HG02610 (cell line): ENCODE measurements around the gene DQX1.

ENCODE experiments used
- ATAC-seq: cut with Tn5 transposase; IDR thresholded peaks from one replicate; pipeline ENCODE4 v1.9.1; 2021; ENCODE audit warnings: mild to moderate bottlenecking, moderate library complexity; ENCODE audit not compliant: unreplicated experiment

DQX1 gene

DNA sequence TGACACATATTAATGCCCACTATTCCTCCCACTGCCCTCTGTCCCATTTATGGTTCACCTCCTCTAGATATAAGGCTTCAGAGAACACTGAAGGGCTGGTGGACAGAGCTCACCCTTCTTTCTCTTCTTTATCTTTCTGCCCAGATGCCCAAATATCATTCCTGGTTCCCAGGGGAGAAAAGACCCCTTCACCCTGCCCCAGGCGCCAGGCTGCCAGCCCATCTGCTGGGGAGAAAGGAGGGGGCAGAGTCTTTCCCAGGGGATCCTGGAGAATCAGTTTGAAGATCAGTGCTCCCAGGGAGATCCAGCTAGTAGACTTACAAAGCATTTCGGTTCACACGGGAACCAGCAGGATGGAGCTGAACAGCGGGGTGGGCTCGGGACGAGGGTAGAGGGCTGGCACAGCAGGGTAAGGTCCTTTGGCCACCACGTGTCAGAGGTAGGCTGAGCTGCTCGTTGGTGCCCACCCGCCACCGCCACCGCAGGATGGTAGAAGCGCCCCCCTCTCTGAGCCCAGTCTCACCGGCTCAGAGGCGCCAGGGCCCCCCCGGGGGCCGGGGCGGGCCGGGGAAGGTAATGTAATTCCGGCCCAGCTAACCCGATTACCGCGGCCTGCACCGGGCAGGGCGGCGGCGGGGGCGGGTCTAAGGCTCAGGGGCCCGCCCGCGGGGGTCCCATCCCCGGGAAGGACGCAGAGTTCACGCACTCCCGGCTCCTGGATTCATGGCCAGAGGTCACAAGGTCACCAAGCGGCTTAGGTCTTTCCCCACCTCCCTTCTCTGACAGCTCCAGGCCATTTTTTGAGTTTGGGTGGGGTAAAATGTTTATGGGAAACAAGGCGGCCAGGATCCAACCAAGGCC is 13.1 kb downstream of the DQX1 start:
- no peak for ATAC-seq

DNA sequence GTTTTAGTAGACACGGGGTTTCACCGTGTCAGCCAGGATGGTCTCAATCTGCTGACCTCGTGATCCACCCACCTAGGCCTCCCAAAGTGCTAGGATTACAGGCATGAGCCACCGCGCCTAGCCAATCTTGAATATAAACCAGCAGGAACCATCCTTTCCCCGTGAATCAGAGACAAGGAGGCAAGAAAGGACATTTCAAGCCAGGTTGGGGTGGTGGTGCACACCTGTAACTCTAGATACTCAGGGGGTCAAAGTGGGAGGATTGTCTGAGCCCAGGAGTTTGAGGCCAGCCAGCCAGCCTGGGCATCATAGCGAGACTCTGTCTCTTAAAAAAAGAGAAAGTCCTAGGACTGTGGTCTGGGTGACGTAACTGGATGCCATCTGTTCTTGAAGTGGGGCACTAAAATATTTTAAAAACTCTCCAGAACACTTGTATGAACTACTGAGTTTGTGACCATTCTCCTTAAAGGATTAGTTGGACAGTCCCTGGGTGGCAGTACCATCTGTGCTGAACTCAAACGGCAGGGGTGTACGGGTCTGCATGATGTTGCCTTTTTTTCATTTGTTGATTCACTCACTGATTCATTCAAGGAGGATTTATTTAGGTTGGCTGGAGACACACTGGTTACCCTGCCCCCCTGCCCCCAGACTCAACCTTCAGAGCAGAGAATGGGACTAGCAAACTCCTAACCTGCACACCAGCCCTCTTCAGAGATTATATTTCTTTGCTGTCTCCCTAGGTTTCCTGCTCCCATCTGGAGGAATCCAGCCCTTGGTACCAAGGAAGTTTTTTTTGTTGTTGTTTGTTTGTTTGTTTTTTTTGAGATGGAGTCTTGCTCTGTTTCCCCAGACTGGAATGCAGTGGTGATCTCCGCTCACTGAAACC is 14.7 kb downstream of the DQX1 start:
- ATAC-seq: no peak

DNA sequence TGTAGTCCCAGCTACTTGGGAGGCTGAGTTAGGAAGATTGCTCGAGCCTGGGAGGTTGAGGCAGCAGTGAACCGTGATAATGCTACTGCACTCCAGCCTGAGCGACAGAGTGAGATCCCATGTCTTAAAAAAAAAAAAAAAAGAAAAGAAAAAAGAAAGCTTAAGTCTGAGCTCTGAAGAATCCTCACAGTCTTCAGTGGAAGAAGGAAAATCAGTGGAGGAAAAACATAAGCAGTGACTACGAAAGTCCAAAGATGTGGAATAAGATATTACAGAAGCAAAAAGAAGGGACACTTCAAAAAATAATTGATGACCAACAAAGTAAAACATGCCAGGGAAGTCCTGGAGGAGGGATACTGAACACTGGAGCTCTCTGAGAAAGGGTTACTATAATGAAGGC is 15.8 kb downstream of the DQX1 start:
- no peak for ATAC-seq

DNA sequence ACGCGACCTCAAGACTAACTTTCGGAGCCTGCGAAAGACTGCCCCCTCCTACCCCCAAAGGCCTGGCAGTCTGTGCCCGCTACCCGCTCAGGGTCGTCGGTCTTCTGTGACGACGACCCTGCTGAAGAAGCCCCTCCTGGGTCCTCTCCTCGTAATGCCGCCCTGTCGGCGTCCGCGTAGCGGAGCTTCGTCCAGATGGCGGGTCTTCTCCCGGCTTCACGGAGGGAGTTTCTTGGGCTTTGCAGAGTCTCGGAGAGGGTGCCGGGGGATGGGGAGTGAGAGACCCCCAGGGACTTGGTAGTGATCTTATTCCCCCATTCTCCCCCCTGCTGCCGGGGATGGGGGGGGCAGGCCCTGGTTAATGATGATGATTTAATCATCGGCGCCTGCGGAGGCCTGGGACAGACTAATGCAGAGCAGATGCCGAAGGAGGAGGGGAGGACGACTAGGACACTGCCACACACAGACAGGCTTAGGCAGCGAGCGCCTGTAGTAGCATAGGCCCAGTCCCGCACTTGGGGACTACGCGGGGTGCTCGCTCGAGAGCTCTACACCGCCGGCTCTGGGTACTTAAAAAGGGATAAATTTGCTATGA is 18.0 kb downstream of the DQX1 start:
- ATAC-seq: peak; percentile 3

DNA sequence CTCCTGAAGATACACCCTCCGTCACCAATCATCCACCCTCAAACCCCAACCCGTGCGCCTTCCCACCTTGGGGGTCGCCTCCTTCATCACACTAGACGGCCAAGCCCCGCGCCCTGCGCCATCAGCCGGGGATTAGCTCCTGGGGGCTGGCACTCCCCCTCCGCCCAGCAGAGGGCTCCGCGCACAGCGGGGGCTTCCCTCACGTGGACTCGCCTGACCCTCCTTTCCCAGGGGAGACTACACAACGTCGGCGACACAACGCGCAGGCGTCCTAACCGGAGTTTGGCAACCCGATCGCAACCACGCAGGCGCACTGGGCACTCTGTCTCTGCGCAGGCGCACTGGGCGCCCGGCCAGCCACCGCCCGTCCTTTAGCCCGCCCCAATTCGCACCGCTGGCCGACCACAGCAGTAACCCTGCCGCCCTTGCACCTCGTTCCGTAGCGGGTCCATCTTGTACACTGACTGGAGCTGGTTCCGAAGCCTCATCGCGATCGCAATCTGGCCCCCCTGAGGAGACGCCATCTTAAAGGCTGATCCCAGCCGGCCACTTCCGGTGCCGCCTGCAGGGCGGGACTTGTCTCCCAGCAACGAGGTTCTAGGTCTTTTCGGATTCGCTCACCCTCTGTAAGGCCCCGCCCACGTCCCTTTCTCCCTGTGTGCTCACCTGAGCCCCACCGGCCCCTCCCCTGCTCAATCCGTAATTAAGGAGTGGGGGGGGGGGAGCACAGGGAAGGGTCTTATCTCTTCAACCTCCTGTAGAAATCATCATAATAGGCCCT is 18.7 kb downstream of the DQX1 start, which contains the start of gene PCGF1:
TSS of gene PCGF1 (minus strand) at position 551 of the 781 bp plus-strand sequence. CDS start at position 524, 27 bp downstream.
- peak; percentile 88 for ATAC-seq

DNA sequence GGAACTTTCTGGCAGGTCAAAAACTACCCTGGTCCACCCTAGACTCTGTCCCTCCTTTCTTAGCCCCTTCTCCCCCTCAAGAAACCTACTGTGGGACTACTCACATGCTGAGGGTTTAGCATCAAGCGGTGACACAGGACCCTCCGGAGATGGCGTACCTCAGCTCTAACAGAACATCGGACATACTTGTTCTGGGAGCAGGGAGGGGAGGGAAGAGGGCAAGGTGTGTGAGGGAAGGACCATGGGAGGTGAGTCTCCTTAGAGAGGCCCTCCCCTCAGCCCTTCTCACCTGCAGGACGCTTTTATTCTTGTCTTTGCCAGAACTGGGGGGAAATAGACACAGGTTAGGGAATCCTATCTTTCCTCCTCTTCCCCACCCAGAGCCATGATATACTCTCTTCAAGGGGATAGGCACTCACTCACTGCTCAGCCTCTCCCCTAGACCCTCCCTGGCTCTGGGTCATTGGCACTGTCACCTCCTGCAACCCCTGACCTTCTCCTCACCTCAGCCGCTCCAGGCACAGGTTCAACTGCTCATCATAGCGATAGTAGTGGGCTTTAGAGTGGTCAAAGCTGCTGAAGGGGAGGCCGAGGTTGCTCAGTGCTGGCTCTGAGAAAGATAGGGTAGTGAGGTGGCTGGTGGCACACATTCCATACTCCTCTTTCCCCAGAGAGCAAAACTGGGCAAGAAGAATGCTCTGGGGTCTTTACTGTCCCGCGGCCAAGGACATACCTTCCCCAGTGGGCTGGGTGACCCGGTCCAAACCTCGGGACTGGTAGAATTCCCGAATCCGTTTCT is 20.4 kb downstream of the DQX1 start:
- ATAC-seq: no peak

DNA sequence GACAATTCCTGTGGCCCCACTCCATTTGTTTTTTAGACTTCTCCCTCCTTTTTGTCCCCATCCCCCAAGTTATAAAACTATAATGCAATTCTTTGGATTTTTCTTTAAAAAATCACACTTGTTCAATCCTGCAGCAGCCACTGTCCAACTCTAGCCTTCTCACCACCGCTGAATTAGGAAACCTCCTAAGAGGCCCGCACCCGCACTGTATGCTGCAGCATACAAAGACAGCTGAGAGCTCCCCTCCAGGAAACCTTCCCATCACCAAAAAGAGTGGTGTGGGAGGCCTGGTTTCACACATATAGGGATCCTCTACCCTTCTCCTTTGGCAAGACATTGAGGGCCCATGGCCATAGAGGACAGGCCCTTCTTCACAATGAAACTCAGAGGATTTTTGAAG is 21.4 kb downstream of the DQX1 start:
- no peak for ATAC-seq

DNA sequence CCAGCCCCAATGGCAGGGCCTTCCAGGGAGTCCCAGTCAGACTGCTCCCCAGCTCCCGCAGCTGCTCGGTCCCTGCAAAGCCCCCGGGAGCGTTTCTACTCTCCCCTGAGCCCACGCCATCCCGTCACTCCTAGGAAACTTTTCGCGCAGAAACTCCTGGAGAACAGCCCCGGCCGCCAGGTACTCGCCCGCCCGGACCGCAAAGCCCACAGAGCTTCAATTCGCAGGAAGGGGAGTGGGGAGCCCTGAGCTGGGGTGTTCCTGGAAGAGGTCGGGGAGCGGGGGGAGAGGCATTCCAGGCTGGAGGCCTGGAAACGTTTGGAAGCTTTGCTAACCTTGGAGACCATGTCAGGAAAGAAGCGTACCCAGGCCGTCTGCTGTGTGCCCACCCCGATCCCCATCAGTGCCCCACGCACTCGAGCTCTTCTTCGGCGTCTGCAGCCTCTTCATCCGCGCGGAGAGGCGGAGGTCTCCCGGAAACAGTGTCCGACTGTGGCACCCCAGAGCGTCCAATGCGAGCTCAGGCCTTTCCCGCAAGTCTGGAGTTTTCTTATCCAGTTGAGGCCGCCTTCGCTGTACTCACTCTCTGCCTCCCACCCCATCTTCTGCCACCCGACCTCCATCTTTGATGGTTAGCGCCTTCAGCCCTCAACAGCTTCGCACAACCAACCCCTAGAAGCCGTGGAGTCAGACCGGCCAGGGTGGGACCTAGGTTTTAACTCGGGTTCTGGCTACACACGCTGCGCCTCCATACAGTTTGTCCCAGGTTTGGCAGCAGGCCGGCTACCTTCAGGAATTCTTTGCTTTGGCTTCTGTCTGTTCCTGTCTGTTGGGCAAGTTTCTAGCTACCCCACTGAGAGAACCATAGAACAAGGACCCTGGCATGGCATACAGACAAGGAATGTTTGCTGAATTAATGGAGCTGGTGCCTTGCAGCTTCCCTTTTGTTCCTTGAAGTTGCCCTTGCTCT is 22.2 kb downstream of the DQX1 start:
- ATAC-seq: no peak

DNA sequence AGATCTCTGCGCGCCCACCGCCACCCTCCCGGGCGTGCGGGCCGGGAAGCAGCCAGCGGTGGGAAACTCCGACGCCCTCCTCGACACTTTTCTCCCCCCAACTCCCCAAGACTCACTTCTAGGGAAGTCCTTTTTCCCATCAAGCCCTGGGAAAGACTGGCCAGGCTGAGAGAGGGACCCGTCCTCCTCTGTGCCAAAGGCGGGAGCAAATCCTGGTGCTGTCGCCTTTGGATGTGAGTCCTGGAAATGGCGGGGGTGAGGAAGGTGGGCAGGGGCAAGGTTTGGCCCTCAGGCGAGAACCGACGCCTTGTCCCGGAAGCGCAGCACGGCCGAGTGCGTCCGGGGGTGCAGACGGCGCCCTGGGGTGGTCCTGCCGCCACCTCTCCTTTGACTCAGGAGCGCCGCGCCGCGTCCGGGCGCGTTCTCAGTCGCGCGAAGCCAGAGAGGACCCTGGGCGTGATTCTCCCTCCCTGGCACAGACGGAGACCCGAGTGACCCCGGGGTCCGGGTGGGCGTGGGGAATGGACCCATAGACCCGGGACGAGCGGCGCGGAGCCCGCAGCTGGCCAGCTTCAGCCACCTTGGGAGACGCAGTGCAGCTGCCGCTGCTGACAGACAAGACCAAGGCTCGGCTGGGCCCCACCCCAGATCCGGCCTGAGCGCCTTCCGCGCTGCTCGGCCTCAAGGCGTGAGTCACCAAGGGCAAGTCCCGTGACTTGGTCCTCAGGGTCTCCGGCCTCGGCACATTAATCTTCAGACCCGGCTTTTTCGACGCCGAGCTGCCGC is 23.1 kb downstream of the DQX1 start:
- peak; percentile 40 for ATAC-seq

DNA sequence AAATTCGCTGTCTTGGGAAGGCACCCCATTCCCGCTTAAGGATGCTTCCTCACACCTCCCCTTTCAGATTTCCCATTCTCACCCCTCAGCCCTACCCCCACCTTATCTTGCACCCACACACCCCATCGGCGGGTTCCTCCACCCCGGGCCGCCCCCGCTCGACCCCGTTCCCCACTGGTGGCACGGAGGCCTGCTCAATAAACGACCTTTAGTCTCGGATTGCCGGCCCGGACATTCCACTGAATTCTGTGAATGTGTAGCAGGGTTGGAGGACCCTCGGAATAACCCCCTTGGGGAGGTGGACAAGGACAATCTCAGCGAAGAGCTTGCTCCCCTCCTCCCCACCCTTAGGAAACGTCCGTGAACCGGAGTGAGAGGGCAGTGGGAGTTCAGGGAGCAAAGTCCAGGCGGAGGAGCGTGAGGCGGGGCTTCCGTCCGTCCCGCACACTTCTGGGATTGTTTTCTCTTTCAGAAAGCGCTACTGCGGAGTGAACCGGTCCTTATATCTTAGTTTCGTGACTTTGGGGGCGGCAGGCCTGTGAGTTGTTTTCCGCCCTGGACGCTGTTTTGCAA is 23.8 kb downstream of the DQX1 start:
- no peak for ATAC-seq

DNA sequence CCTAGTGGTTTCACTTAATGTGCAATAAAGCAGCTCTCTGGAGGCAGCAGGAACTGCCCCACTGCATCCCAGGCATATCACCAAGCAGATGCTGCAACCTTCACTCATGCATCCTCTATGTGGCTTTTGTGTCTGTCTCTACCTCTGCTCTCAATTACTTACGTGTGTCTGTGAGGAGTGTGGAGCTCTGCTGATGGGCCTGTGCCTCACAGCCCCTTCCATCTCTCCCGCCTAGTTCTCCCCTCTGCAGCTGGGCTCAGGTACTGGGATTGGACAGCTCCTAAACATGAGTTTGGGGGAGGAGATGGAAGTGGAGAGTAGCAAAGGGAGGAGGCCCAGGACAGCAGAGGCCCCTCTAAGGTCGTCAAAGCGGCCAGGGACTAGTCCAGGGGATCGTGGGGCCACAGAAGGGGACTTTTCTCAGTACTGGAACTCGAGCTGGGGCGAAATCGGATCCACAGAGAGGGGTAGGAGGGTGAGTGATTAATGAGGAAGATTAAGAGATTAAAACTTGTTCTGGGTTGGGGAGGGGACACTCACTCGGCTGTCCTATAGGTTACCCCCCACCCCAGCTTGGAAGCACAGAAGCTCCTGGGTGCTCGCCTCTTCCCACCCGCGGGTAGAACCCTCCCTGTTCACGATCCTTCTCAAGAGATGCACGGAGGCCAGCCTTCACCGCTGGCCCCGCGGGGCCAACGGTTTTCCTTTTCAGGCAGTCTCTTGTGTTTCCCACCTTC is 24.5 kb downstream of the DQX1 start:
- no peak for ATAC-seq

DNA sequence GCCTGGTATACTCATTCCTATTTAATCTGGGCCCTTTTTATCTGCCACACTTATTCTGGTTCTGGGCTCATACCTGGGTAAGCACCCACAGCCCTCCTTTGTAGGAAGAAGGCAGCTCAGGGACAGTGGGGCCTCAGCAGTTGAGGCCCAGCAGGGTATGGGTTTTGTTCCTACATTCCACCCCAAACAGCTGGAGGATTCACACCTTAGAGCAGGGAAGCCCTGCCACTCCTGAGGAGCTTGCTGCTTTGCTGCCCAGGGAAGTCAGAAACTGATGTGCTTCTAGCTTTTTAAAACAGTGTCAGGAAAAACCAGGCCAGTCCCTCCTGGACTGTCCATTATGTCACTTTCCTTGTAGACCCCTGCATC is 25.5 kb downstream of the DQX1 start:
- no peak for ATAC-seq

DNA sequence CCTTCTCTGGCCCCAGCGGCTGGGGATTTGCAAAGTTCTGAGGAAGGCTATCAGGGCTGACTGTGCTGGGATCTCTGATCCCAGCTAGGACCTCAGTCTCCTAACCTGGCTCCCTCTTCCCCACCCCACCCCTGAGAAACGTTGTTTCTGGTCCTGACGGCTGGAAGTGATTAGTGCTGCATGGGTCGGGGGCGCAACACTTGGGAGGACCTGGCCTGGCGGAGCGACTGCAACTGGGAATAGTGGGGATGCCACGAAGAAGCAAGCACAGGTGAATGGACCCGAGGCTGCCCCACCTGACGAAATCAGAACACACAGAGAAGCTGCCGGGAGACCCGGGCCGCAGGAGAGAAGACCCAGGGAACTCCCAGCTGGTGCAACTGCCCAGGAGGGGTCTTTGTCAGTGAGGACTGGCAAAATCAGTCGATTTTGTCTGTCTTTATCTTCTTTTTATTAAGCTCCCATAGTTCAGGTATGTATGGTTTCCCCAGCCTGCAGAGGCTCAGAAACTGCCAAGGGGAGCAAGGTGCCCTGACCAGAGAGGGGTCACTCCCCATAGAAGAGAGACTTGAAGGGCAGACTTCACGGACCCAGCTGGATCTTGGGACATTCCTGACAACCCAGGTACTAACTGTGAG is 26.0 kb downstream of the DQX1 start:
- ATAC-seq: no peak

DNA sequence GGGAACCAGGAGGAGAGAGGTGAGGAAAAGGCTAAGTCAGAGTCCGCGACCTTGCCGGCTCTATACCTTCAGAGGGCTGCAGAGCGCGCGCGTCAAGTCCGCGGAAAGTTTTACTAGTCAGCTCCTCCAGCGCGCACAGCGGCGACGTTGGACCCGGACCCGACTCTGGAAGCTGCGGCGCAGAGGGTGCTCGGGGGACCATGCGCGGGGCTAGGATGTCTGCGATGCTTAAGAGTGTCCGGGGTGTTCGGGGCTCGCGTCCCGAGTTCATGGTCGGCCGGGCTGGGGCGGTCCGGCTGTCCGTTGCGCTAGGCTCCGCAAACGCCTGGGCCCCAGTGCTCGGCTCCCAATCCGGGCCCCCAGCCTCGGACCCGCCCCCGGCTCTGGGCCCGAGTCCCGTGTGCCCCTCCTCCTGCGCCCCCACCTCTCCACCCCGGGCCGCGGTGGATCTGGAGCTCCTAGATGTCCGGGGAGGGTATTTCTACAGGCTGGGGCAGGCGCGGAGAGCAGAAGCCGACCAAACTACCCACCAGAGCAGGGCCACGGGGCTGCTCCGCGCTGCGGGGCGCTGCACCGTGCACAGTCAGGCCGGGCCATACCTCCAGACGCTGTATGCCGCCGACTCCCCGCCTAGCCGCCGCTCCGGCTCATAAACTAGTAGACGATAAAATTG is 26.6 kb downstream of the DQX1 start, which contains the start of gene LBX2:
TSS of gene LBX2 (minus strand) at position 337 of the 673 bp plus-strand sequence. CDS start at position 271, 66 bp downstream.
- no peak for ATAC-seq

DNA sequence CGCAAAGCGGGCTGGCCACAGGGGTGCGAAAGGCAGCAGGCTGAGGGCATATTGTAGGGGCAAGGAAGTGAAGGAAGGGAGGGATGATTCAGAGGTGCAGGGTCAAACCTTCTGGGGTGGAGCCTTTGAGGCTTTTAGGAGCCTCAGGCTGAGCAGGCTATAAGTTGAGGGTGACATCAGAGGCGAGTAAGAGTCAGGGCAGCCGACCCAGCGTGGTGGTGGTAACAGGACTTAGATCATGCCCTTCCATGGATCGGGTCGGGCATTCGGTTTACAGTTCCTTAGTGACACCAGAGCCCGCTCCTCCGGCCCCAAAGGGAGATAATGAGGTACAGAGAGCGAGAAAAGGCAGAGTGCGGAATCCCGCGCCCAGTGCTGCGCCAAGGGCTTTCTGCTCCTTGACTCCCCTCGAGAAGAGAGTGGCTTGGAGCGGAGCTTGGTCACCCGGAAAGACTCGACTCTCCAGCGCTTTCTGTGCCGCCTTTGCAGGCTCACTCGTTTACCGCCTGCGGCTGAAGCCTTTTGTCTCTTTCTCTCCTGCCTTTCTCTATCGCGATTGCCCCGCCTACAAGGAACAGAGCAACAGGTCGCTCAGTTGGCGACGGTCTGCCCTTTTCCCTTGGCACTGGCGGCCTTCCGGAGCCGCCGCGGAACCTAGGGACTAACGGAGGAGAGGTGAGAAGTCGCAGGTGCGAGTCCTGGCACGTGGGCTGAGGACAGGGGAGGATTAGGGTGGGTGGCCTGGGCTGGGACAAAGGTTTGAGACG is 27.3 kb downstream of the DQX1 start:
- no peak for ATAC-seq
